Measurements from ENCODE around the gene TSC22D1.
"Not testable (repeated sequence)": the region's sequence is repeated elsewhere in the genome, so short reads cannot be mapped to it uniquely, and the experiment has no call there.

TSC22D1 gene

DNA sequence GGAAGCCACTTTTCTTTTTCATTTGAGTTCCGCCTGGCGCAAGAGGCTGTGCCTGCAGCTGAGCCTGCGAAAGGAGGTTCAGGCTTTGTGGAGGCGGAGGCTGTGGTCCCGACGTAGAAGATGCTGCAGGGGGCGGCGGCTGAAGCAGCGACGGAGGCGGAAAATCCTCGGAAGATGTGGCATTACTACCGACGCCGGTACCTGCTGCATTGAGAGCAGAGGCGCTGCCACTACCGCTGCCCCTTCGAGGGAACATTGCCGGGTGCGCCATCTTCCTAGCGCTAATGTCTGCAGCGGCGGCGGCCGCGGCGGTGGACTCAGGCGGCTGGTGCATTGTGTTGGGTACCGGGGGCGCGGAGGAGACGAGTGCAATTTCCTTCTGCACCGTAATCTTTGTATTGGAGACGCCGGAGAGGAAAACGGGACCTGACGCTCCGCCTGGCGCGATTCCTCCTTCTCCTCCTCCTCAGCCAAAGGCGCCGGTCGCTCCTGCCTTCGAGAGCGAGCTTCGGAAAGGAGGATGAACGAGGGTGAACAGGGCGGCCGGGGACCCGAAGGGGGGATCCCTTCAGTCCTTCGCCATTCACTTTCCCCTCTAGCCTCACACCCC is at the start of gene TSC22D1:
Gene TSC22D1, minus strand, starts transcription at position 590 of the 610 bp plus-strand sequence. Its CDS starts 256 bp downstream, at position 334.
- peak; percentile 76 for DNase-seq

DNA sequence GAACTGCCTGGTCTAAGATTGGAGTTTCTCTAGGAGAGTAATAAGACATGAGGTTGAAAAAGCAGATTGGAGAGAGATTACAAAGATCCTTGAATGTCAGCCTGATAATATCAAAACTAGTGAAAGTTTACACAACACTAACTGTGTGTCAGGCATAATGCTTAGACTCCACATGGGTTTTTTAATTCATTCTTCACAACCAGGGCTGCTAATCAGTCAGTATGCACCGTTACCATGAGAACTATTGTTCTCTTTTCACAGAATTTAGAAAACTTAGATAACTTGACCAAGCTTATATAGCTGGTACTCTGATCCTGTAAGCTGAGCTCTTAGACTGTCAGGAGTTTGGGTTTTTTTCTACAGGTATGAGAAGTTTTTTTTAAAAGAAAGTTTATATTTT is 46.6 kb upstream of the TSC22D1 start:
- DNase-seq: no peak

DNA sequence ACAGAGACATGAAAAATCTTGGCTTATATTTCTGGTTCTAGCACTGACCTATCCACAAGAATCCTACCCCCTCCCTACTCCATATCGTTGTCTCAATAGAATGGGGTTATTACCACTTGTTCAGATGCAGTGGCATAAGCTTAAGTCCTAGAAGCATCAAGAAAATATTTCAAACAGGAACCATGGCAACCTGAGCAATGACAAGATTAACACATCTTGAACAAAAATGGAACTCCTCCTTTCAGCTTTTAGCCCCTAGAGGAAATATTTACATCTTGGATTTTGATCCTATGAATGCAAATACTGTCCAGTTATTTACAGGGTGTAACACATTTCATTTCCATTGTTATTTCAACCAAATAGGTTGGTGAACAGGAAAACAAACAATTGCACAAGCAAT is 46.1 kb upstream of the TSC22D1 start:
- DNase-seq: no peak

DNA sequence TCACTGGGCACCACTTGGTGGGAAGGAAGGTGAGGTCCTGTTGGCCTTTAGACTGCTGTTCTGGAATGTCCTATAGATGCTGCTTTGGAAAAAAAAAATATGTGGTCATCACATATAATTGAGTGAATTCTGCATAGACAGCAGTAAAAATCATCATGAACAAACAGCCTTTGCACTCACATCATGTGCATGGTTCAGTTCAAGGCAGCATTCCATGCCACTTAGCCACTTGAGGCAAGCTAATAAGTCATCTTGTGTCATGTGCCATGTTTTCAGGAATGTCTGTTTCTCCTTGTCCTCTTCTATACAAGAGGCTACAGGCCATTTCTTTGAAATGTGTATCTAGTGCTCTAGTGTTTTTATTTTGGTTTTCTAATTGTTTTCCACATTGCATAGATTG is 43.9 kb upstream of the TSC22D1 start:
- DNase-seq: no peak

DNA sequence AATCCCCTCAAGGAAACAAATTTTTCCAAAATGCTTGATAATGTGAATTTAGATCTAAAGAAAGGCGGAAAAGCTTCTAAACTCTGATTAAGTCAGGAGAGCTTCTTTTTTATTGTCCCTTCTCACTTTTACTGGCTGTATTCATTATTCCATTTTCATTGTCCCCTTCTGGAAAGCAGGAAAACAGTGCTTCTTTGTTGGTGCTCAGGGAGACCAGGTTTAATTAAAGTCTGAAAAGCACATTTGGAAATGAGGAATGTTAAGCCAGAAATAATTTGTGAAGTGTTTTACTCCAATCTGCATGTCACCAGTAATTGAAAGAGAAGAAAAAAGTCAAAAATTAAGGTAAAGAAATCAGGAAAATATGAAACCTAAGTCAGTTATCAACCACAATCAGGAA is 43.5 kb upstream of the TSC22D1 start:
- DNase-seq: no peak

DNA sequence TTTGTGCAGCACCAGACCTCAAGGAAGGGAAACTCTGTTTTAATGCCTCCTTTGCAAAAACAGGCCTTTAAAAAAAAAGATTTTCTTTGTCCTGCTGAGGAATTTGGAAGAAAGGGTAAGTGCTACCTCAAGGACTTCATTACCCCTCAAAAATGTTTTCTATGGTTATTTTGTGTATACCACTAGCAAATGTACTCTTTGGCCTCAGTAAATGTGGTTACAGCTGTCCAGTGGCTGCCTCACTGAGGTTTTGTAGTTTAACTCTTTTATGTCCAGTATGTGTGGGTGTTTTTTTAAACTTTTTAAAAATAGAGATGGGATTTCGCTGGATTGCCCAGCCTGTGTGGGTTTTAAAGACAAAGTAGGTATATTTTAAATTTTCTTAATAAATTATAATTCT is 42.2 kb upstream of the TSC22D1 start:
- DNase-seq: no peak

DNA sequence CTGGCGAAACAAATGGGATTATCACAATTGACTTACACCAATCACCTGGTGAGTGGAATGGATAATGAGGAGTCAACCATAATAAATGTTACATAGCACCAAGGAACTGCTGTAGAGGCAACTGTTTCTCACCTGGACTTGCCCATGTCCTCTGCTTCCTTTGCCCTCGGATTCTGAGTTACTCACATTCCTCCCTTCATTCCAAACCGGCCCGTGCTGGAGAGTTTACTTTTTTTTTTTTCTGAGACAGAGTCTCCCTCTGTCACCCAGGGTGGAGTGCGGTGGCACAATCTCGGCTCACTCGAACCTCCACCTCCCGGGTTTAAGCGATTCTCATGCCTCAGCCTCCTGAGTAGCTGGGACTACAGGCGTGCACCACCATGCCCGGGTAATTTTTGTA is 41.5 kb upstream of the TSC22D1 start:
- DNase-seq: no peak

DNA sequence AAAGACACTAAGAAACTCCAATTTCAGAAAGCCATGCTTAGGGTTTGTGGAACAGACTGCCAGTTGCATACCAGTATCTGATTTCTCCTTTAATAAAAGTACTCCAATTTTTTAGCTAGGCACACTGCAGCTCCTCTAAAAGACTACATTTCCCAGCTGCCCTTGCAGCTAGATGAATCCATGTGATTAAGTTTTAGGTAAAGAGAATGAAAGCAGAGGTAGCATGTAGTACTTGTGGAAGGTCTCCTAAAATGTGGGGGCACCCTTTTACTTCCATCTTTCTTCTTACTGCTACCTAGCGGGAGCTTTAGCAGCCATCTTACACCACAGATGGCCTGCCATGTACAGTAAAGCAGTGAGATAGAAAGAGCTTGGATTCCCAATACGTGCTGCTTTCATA is 33.0 kb upstream of the TSC22D1 start:
- no peak for DNase-seq

DNA sequence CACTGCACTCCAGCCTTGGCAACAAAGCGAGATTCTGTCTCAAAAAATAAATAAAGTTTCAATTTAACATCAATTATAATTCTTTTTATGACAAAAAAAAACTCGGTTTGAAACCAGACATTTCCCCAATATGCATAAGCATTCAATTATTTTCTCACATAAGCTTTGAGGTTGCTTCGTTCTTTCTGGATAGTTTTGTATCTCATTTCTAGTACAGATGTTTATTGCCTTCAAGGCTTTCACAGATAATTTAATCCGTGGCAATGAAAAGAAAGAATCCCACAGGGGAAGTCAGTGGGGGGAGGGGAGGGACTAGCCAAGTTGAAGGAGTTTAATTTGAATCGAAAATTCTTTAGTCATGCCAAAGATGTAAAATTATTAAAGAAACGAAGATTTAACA is 29.6 kb upstream of the TSC22D1 start:
- no peak for DNase-seq

DNA sequence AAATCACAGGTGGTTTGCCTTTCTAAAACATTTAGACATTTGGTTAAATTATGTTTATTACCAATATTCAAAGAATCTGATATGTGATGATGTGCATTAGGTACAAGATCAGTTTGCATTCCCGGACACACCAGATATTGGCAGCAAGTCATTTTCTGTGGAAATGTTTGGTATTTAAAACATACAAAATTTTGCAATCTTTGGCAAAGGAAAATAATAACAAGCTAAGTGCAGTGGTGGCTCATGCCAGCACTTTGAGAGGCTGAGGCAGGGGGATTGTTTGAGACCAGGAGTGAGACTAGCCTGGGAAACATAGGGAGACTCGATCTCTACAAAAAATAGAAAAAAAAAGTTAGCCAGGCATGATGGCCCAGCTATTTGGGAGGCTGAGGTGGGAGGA is 29.1 kb upstream of the TSC22D1 start:
- no peak for DNase-seq

DNA sequence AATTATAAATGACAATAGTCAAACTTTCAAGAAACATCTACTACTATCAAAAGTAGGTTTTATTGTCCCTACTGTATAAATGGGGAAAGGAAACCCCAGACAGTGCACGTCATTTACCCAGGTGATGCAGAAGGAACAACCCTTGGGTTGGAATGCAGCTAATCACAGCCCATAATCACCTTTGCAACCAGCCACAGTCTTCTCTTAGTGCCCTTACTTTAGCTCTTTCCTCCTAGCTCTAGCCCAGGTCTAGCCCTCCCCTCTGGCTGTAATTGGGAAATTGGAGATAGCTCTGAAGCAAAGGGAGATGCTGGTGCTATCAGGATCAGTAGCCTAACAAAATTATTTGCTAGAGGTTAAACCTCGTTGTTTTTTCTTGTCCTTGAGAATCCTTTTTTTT is 25.5 kb upstream of the TSC22D1 start:
- DNase-seq: no peak

DNA sequence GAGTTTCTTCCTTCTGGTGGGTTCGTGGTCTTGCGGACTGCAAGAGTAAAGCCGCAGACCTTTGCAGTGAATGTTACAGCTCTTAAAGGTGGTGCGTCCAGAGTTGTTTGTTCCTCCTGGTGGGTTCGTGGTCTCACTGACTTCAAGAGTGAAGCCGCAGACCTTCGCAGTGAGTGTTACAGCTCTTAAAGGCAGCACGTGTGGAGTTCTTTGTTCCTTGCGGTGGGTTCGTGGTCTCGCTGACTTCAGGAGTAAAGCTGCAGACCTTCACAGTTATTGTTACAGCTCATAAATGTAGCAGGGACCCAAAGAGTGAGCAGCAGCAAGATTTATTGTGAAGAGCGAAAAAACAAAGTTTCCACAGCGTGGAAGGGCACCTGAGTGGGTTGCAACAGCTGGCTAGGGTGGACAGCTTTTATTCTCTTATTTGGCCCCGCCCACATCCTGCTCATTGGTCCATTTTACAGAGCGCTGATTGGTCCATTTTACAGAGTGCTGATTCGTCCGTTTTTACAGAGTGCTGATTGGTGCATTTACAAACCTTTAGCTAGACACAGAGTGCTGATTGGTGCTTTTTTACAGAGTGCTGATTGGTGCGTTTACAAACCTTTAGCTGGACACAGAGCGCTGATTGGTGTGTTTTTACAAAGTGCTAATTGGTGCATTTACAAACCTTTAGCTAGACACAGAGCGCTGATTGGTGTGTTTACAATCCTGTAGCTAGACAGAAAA is 17.9 kb upstream of the TSC22D1 start:
- DNase-seq: not testable (repeated sequence)

DNA sequence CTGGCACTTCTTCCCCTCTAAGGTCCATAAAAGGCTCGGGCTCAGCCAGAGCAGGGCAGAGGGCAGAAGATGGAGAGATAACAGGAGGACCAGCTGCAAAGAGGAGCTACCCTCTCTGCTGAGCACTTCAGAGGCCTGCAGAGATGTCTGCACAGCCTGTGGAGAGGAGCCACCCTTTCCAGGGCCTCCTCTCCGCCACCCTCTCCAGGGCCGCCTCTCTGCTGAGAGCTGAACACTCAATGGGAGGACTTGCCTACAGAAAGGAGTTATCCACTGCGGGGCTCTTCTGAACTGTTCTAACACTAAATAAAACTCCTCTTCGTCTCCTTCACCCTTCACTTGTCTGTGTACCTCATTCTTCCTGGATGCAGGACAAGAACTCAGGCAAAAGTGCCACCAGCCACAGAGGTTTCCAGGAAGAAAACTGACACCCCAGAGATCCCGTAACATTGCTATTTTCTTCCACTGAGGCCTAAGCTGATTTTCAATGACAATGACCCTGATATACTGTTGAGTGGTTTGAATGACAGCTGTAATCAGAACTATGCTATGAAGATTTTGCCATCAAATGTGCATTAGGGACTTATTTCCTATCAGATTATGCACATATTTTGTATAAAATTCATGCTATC is 16.2 kb upstream of the TSC22D1 start:
- DNase-seq: no peak

DNA sequence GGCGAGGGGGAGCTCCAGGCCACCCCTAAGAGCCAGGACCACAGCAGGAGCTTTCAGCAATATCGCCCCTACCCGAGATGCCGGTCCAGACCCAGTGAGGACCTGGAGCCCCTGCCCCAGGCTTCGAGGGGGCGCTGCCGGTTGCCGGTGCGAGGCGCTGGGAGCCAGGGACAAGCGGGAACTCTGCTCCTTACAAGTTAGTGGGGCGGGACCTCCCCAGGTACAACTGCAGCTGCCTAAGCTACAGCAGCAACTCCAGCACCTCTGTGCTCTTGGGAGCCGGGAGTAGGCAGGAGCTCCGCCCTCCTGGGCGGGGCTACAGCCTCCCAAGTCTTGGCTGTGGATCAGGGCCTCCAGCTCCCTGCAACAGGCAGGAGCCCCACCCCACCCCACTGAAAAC is 15.2 kb upstream of the TSC22D1 start:
- no peak for DNase-seq

DNA sequence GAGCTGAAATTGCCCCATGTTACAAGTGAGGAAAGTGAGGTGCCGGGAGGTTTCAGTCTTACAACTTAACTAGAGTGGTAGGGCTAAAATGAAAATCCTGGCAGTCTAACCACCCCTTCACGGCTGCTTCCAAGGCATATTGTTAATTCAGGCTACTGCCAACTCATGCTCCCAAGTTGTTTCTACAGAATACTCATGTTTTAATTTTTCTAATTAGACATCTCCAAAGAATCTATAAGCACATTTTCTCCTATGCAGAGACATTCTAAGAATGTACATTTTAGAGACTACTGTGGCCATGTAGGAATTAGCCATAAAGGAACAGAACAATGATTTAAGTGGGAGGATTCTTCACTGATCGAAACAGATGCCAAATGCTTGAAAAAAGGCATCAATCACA is 7.0 kb upstream of the TSC22D1 start:
- no peak for DNase-seq

DNA sequence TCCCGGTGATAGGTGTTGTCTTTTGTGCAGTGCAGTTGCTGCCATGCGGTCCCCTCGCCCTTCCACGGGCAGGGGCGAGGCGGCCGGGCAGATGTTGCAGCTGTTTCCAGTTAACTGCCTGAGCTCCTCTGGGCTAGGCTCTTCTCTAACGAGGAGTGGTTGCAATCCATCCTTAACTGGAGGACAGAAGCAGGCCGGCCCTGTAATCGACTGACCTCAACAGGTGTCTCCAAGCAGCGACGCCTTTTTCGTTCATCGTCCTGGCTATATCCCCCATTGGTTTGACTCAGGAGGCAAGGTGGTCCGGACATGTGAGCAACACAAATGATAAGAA is 1.9 kb upstream of the TSC22D1 start:
- no peak for DNase-seq

DNA sequence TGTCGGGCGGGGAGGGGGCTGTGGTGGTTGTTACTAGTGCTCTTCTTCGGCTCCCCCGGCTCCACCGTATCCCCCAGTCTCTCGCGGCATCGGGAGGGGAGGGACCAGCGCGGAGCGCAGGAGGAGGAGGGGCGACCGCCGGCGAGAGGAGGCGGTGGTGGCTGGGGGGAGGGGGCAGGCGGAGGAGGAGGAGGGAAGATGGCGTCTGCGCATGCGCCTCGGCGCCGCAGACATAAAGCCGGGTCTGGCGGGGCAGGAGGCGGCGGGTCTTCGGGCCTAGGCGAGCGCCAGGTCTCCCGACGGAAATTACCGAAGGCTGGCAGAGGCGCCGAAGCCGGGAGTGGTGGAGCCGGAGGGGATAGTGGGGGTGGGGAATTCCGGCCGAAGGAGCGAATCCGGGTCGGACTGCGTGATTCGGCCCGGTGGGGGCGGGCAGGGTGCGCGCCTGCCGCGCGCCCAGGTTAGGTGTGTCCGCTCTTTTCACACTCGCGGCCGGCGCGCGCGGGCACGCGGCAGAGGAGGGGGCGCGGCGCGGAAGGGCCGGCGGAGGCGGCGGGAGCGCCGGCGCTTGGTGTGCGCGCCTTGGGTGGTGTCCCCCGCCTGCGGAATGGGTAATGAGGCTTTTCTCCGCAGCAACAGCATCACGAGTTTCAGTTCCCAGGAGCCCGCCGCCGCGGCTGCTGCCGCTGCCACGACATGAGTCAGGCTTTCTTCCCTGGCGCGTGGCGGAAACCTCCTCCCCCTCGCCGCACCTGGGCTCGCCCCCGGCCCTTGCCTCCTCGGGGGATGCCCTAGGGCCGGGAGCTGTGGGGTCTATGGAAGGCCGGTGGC is 1.3 kb upstream of the TSC22D1 start:
- peak; percentile 97 for DNase-seq

DNA sequence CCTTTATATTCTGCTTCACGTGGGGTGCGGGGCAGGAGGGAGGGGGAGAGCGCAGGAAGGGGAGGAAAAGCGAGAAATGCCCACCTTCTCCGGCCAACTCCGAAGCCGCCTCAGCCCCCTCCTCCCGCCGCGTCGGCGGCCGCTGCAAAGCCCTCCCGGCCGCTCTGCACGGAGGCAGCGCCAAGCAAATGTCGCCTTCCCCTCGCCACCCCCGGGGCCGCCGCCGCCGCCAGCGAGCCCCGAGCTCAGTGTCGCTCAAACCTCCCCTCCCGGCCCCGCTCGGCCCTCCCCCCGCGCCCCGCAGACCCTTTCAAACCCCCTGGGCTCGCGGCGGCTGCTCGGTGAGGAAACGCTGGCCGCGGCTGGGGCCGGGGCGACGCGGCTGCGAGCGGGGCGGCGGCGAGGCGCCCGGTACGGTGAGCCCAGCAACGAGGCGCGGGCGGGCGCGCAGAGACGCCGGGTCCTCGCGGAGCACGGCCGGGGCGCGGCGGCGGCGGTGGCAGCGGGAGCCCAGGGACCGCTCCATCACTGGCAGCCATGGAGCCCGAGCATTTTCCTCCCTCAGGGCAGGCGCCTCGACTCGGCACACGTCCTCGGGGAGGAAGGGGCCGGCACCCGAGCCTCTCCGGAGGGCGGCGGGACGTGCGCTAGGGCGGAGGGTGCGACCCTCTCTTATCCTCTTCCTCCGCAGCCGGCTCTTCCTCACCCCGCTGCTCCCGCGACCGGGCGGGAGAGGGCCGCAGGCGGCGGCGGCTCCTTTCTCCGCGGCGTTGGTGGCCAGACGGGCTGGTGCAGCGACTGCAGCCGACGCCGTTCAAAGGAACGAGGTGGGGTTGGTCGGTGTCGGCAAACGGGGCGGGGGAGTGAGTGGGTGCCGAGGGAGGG is 463 bp upstream of the TSC22D1 start:
- no peak for DNase-seq

DNA sequence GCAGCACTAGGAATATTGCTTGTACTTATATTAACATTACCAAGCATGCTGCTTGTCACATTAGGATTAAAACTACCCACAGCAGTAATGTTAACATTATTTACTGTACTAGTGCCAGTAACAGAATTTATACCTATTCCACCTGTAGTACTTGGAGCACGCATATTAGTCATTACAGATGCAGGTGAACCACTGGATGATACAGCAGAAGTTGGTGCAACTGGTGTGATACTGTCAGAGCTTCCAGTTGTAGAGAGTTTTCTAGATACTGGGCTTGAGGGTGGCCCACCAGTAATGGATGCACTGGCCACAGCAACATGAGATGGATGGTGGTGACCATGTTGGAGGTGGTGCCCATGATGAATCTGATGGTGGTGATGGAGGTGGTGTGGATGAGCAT is 1.1 kb downstream of the TSC22D1 start:
- DNase-seq: no peak

DNA sequence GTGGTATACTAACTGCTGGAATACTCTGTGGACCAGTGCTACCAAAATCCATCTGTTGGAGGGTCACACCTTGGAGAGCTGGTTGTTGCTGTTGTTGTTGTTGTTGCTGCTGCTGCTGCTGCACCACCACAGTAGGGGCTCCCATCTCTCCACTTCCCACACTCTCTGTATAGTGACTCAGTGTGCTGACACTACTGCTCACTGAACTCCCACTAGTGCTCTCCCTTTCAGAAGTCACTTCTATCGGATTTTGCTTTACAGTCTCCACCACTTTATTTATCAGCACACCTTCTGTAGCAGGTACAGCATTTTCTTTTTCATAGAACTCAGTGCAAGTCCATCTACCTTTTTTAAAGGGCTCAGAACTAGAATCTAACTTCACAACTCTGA is 1.7 kb downstream of the TSC22D1 start:
- no peak for DNase-seq

DNA sequence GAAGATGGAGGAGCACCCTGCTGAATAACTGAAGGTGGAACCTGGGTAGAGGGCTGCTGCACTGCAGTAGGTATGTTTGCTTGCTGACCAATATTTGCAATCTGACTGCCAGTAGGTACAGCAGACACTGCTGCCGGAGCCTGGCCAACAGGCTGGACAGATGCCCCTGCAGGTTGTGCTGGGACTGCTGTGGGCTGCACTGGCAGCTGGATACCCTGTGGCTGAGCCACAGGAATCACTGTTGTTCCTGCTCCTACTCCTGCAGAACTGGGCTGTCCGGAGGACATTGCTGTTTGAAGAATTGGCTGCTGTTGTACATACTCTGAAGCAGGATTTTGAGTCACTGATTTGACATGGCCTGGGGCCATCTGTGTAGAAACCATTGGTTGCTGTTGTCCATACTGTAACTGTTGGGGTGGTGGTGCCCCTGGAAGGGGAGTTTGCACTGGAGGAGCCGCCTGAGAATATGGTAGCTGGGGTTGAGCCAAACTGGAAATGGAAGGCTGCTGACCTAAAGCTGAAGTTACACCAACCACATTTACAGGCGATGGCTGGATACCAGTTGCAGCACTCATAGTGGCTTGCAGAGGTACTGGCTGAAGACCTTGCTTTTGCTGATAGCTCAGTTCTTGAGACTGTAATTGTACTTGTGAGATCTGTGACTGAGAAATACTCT is 2.2 kb downstream of the TSC22D1 start:
- no peak for DNase-seq

DNA sequence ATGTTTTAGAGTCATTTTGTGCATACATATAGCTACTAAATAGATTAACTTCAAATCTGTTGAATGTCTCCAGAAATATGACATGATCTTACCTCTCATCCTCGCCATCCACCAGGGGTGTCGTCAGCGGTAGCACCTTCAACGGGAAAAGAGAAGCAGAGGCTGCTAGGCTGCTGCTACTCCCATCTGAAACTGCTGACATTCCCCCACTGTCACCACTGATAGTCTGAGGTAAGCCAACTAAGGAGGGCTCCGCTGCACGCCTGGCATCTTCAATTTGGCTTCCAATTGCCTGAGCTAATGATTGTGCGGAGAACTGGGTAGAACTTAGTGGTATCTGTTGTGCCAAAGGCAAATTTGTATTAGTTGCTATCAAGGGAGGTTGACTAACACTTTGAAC is 3.1 kb downstream of the TSC22D1 start:
- DNase-seq: no peak

Data from activated CD8-positive, alpha-beta memory T cell treated with anti-CD3 and anti-CD28 coated beads, Interleukin-2, amount 50 U/mL, for 48 hours (primary cell).